GM21367 (cell line): ENCODE data around the gene ARHGEF4.
"Not testable (repeated sequence)": the region's sequence is repeated elsewhere in the genome, so short reads cannot be mapped to it uniquely, and the experiment has no call there.

ENCODE experiments used
- ATAC-seq: cut with Tn5 transposase; IDR thresholded peaks from one replicate; pipeline ENCODE4 v1.9.1; 2021; ENCODE audit not compliant: unreplicated experiment

ARHGEF4 gene

GRCh38 chr2:130966149-130966774 is 129.5 kb downstream of the ARHGEF4 start:
- no peak for ATAC-seq

GRCh38 chr2:130966775-130967490 is 130.2 kb downstream of the ARHGEF4 start:
- no peak for ATAC-seq

GRCh38 chr2:130972410-130972809 is 135.7 kb downstream of the ARHGEF4 start:
- ATAC-seq = peak; percentile 65

- ATAC-seq = no peak
These were observed 139.0 kb downstream of the ARHGEF4 start for GRCh38 chr2:130975729-130976128.

GRCh38 chr2:130976591-130977237 is 140.0 kb downstream of the ARHGEF4 start:
- no peak for ATAC-seq

- ATAC-seq = no peak
These were observed 140.8 kb downstream of the ARHGEF4 start for GRCh38 chr2:130977461-130978050.

- ATAC-seq = no peak
These were observed 145.0 kb downstream of the ARHGEF4 start for GRCh38 chr2:130981667-130982066.

GRCh38 chr2:130985206-130985780 is 148.6 kb downstream of the ARHGEF4 start:
- no peak for ATAC-seq

- no peak for ATAC-seq
These were observed 149.3 kb downstream of the ARHGEF4 start for GRCh38 chr2:130985831-130986649.

GRCh38 chr2:130986890-130987493 is 150.3 kb downstream of the ARHGEF4 start:
- ATAC-seq = no peak

GRCh38 chr2:130987519-130988425 is 151.1 kb downstream of the ARHGEF4 start:
- no peak for ATAC-seq

GRCh38 chr2:130991446-130991845 is 154.7 kb downstream of the ARHGEF4 start:
- not testable (repeated sequence) for ATAC-seq

- not testable (repeated sequence) for ATAC-seq
These were observed 155.3 kb downstream of the ARHGEF4 start for GRCh38 chr2:130992003-130992402.

GRCh38 chr2:130996691-130997090 is 160.0 kb downstream of the ARHGEF4 start:
- ATAC-seq = no peak

- no peak for ATAC-seq
These were observed 160.5 kb downstream of the ARHGEF4 start for GRCh38 chr2:130997198-130997597.

- no peak for ATAC-seq
These were observed 161.8 kb downstream of the ARHGEF4 start for GRCh38 chr2:130998561-130998960.

- ATAC-seq = no peak
These were observed 167.9 kb downstream of the ARHGEF4 start for GRCh38 chr2:131004446-131005209.

- ATAC-seq = no peak
These were observed 168.7 kb downstream of the ARHGEF4 start for GRCh38 chr2:131005216-131005935.
